ENCODE data around the gene PRKAA1.

DNA sequence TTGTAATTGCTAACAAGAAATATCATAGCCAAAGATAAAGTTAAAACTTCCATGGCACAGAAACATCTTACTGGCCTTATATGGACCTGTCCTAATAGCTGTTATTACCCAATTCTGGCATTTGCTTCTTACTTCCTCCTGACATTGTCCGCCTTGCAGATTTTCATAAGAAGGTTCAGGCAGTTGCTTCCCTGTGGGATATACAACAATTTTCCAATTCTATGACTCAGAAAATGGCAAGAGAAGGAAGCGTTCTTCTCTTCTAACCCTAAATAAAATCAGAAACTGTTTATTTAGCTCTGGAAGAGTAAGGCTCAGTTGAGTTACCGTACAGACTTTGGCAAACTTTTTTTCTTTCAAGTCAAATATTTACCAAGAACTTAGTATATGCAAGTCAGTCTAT lies 1.7 kb downstream of the PRKAA1 start:
- TF ChIP-seq, protein P1, sequence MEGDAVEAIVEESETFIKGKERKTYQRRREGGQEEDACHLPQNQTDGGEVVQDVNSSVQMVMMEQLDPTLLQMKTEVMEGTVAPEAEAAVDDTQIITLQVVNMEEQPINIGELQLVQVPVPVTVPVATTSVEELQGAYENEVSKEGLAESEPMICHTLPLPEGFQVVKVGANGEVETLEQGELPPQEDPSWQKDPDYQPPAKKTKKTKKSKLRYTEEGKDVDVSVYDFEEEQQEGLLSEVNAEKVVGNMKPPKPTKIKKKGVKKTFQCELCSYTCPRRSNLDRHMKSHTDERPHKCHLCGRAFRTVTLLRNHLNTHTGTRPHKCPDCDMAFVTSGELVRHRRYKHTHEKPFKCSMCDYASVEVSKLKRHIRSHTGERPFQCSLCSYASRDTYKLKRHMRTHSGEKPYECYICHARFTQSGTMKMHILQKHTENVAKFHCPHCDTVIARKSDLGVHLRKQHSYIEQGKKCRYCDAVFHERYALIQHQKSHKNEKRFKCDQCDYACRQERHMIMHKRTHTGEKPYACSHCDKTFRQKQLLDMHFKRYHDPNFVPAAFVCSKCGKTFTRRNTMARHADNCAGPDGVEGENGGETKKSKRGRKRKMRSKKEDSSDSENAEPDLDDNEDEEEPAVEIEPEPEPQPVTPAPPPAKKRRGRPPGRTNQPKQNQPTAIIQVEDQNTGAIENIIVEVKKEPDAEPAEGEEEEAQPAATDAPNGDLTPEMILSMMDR (conservative IDR thresholded peaks at IDR 0.05; ENCODE audit: low read length) = no peak
- TF ChIP-seq EZH2phosphoT487 (IDR thresholded peaks at IDR 0.05; ENCODE audit: borderline replicate concordance) = no peak

All from Loucy (cell line).